Activated CD4-positive, alpha-beta T cell treated with anti-CD3 and anti-CD28 coated beads for 4 hours (primary cell): ENCODE data around the gene CACNB2.
"Not testable (repeated sequence)": the region's sequence is repeated elsewhere in the genome, so short reads cannot be mapped to it uniquely, and the experiment has no call there.

Experiments used
- DNase-seq, 2 donors: peaks; one replicate each; pipeline ENCODE4 v3.0.0-alpha.2; 2020

CACNB2 gene

DNA sequence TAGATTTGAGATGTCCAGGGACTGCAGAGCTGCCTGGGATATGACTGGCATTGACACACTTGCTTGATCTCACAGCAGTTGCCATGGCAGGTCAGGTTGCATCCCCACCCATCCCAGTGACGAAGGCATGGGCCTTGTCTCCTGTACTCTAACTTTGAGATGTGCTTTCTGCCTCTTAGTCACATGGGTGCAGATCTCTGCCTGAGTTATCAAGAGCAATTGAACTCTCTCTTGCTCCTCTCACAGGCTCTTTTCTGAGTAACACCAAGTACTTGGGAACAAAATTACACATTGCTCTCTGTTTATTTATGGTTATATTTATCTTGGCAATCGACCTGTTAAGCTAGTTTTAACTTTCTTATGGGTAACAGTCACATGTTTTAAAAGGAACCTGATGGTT lies 273.8 kb downstream of the CACNB2 start:
- DNase-seq, result no peak

DNA sequence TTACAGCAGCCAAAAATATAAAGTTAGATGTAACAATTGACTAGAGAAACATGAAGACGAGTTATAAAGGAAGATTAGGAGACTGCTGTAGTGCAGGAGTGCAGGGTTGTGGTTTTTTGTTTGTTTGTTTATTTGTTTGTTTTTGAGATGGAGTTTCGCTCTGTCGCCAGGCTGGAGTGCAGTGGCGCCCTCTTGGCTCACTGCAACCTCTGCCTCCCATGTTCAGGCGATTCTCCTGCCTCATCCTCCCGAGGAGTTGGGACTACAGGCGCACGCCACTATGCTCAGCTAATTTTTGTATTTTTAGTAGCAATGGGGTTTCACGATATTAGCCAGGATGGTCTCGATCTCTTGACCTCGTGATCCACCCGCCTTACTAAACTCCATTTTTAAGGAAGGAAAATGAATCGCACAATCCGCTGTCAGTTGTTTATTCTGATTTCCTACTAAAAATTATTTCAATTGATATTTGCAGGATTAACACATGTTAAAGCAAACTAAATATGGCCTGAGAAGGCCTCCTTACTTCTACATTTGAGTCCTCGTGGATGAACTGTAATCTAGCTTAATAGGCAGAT lies 277.8 kb downstream of the CACNB2 start:
- DNase-seq, result no peak

DNA sequence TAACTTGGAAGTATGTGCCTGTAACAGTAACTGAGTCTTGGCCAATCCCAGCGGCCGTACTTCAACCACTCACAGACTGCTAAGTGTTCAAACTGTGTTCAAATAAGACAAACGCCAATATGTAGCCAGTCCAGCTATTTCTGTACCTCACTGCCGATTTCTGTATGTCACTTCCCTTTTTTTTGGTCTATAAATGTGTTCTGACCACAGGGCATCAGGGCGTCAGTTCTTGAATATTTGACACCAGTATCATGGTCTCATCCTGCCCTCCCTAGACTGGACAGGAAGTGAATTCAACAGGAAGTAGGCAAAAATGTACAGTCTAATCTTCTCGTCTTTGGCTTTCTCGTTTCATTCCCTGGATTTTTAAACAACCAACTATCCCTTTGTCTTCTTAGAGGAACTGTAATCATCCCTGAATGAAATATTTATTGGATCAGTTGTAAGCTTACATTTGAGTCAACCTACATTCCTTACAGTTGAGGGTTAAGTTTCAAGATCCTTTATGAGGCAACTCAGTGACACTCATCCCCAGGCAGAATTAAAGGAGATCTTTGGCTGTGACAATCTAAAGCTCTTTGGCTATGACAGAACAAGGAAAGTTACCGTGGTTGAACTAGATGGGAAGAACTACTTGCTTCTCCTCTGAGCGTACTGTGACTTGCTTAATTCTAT lies 278.5 kb downstream of the CACNB2 start:
- no peak for DNase-seq

DNA sequence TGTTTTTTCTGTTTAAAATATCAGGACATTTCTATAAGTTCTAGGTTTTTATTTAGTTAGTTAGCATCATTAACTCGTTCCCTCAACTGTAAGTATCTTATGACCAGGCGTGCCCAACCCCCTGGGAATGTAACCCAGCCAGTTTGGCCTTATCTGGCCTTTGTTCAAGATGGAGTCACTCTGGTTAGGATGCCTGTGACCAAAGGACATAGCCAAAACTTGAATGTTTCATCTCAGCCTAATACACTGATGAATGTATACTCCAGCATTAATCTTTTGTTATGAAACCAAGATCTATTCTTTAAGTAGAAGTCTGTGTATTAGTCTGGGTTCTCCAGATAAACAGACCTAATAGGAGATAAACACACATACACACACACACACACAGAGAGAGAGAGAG lies 279.7 kb downstream of the CACNB2 start:
- DNase-seq, result no peak

DNA sequence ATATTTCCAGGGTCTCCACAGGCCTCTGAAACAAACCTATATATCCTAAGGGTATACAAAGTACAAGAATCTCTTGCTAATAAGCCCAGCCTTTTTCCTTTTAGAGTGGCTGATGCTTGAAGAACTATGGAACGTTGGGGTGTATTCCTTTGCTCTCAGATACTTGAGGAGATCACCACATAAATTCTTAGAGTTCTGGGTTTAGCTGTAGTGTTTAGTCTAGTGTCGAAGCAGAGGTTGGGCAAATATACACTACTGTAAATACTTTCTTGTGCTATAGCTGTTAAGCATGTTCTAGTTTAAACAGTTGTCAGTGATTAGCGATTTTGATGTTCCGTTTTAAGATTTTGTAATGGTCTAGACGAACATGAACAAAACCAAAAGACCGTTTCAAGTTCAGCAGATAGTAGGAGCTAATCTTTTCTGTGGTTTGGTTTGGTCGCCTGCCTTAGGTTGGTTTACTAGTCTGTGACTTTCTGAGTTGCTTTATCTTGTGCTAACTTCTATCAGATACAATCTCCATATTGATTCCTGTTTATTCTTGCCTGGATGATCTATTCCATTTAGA lies 281.6 kb downstream of the CACNB2 start:
- DNase-seq, result no peak

DNA sequence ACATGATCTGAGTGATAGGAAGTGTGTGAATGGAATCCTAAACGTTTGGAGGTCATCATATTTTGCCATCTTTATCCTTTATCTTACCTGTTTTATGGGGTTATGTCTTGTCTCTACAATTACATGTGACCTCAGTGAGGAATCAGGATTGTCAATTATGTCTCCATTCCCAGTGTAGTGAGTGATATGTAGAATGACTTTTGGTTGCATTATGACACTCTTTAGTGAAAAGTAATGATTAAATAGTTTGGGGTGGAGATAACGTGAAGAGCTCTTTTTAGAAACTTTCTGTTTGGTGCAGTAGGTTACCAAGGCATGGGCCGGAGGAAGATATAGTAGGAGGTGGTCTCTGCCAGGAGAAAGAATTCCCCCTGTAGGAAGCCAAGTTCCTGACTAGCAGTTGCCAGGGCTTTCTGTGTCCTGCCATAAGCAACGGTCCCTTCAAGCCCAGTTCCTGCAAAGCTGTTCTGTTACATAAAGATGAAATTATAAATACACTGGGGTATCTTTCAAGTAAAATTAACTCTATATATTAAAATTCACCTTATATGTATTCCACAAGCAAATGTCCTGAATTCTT lies 282.9 kb downstream of the CACNB2 start:
- DNase-seq, result no peak

DNA sequence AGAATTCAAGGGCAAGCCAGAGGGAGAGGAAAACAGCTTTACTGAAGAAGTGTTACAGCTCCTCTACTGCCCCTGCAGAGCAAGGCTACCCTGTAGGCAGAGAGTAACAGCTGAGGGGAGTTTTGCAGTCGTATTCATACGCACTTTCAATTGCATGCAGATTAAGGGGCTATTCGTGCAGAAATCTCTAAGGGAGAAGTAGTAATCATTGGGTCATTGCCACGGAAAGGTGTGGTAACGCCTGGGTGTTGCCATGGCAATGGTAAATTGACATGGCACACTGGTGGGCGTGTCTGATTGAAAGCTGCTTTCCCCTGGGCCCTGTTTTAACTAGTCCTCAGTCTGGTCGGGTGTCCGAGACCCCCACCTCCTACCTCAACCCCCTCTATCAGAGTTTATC lies 284.0 kb downstream of the CACNB2 start:
- DNase-seq, result no peak

DNA sequence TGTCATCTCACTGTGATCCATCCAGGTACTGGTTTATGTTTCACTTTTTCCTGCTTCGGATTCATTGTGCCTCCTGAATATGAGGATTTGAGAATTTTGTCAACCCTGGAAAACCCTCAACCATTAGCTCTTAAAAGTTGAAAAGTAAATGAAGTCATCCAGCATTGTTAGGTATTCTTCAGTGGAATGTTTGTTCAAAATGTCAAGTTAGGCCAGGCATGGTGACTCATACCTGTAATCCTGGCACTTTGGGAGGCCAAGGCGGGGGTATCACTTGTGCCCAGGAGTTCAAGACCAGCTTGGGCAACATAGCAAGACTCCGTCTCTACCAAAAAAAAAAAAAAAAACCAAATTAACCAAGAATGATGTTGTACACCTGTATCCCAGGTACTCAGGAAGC lies 289.1 kb downstream of the CACNB2 start:
- DNase-seq, result no peak

DNA sequence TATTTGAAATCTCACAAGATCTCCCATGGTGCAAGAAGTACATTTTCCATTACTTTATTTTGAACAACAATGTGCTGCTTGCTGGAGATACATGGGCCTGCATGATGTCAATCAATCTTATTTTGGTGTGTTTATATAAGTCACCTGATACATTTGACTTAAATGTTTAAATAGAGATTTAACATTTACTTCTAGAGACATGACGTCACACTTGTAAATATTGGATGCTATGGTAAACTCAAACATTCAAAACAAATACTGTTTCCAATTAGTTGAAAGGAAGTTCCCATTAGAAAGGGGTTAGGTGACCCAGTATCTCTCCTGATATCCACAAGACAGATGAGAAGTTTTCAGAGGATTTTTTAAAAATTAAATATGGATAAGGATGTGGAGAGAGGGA lies 296.7 kb downstream of the CACNB2 start:
- no peak for DNase-seq

DNA sequence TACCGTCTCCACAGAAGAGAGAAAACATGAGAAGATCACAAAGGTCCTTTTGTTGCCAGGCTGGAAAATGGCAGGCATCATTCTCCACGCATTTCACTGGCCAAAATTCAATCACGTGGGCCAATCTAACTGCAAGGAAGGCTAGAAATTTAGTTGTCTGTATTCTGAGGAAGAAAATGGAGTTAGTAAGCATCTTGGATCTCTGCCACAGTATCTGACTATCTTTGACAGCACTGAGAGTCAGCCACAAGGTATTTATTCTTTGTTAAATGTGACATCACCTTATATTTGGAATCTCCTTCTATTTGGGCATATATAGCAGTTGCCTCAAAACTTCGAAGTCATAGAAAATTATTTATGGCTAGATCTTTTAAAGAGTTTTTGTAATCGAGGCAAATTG lies 297.3 kb downstream of the CACNB2 start:
- no peak for DNase-seq

DNA sequence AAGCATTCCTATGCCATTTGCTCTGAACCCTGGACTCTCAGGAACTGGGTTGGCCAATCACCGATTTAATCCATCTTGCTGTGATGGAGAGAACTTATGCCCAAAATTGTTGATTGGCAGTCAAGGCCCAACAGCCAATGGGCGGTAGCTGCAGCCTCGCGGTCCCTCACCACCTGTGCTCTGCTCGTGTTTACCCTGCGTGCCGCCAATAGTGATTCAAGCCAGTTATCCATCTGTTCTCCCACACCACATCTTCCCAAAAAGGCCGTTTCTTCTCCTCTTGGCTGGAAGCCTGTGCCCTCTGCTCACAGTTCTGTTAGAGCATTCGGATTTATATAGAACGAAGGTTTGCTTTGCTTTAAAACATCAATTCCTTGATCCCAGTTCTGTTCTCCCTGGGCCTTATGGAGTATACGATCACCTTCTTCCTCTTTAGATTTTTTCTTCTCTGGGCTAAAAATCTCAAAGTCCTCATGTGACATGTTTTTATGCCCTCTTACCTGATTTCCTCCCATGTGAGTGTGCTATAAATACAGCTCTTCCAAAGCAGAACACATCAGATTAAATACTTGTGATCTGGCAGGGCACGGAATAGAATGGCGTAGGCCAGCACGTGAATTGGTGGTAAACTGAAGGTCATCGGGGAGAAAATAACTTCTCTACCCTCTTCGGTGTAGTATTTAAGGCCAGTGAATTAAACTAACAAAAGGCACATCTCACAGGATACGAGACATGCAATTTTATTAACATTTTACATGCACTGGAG lies 298.3 kb downstream of the CACNB2 start:
- DNase-seq, result no peak

DNA sequence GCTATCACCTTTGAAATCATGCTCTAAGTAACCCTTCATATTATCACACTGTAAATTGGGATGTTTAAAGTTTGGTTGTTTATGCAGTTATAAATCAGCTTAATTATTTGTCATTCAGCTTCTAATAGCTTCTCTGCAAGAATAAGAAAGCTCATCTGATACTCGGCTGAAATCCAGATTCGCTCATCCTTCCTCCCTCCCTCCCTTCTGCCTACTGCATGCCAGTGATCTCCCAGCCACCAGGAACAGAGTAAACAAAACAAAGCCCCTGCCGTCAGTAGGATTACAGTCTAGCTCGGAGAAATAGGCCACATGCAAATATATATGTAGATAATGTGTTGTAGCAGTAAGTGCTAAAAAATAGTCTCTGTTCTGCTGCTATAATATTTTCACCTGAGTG lies 299.4 kb downstream of the CACNB2 start:
- DNase-seq, result no peak

DNA sequence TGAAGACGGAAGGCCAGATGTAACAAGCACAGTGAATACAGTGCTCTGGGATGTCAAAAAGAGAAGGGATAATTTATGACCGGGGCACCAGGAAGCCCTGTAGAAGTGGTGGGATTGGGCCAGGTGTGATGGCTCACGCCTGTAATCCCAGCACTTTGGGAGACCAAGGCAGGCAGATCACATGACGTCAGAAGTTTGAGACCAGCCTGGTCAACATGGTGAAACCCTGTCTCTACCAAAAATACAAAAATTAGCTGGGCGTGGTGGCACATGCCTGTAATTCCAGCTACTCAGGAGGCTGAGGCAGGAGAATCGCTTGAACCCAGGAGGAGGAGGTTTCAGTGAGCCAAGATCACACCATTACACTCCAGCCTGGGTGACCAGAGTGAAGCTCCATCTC lies 305.4 kb downstream of the CACNB2 start:
- DNase-seq, result not testable (repeated sequence)

DNA sequence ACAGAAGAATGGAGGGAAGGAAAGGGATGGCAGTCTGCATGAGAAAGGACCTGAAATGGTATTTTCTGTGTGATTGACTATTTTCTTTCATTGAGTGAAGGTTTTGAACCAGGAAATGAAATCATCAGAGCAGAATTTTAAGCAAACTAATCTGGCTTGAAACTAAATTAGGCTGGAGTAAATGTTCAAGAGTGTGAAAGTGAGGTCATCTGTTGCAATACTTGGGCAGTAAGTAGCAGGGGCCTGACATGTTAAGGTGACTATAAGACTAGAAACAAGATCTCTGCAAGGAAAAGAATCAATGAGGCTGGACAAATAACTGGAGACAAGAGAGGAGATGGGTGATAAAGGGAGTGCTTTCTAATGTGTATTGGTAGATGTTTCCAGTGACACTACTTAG lies 306.0 kb downstream of the CACNB2 start:
- no peak for DNase-seq

DNA sequence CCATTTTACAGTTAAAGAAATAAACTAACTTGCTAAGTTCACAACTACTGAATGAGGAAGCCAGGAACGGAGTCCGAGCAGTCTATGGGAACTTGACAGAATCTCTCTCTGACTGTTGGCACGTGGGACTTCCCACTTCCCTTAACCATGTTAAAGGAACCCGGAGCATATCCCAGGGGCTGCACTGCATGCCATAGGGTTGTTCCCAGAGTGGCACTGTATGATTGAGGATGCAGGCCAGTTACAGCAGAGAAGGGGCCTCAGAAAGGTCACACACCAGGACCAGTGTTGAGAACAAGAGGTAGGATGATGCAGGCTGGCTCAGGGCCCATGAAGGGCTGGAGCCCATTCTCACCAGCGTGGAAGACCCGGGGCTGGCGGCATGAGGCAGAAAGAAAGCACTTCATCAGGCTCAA lies 309.4 kb downstream of the CACNB2 start:
- DNase-seq, result no peak

DNA sequence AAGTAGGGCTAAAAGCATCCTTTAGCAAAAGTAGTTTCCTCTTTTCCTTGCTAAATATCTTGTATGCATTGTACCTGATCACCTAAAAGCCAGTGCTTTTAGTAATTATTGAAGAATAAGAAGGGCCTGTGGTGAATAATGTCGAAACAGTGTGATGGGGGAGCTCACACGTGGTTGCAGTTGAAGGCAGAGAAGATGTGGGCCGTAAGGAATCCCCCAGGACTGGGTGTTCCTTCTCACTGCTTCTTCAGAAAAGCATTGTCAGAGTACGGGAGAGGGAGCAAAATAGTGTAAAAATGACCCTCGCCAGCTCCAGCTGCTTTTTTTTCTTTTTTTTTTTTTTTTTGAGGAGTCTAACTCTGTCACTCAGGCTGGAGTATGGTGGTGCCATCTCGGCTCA lies 310.1 kb downstream of the CACNB2 start:
- no peak for DNase-seq

DNA sequence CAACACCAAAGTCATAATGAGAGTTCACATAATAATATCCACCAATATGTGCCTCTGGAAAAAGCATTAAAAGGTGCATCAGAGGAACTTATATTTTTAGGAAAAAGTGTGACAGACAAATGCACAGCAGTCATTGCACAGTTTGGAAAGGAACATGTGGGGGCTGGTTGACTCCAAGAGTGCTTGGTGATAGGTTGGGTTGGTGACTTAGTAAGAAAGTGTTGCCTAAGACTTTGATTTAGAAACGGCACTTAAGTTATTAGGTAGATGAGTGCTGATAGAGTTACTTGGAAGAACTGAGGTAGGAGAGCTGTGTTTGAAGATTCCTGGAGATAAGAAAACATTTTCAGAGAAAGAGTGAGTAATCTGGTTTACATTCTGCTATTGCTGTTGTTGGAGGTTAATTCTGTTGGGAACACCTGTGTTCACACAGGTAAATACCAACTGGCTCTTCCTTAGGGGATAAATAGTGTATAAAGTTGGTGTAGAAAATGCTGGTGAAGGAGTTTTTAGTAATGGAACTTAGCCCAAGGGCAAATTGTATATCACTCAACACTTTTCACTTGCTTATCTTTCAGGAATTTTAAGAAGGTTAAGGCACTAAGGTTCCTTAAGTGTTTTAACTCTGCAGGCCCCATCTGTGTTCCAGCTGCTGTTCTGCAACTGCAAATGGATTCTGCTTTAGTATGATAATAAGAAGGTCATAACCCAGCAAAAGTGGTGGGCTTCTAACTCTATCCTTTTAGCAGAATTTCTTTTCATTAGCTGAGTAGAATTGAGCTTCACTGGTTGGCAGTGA lies 315.1 kb downstream of the CACNB2 start:
- no peak for DNase-seq

DNA sequence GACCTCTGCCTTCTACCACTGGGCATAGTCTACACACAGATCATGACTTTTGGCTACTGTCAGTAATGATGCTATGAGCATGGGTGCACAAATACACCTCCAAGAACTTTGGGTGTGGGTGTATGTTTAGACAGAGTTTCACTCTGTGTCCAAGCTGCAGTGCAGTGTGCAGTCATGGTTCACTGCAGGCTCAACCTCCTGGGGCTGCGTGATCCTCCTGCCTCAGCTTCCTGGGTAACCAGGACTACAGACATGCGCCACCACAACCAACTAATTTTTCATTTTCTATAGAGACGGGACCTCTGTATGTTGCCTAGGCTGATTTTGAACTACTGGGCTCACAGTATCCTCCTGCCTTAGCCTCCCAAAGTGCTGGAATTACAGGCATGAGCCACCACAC lies 316.8 kb downstream of the CACNB2 start:
- DNase-seq, result no peak

DNA sequence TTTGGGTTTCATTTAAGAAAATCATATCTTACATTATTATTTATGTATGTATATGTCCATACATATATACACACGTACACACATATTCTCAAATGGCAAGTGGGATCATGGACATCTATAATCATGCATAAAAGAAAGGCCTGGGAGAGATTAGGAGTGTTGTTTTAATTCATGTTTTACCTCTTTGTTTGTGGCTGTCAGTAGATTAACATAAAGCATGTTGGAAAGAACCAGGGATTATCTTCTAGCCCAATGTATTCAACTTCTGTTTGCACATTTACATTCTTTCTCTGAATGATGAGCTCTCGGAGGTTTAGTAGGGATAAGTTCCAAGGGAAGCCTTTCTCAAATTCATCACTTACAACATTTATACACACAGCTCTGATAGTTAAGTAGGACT lies 319.8 kb downstream of the CACNB2 start:
- no peak for DNase-seq

DNA sequence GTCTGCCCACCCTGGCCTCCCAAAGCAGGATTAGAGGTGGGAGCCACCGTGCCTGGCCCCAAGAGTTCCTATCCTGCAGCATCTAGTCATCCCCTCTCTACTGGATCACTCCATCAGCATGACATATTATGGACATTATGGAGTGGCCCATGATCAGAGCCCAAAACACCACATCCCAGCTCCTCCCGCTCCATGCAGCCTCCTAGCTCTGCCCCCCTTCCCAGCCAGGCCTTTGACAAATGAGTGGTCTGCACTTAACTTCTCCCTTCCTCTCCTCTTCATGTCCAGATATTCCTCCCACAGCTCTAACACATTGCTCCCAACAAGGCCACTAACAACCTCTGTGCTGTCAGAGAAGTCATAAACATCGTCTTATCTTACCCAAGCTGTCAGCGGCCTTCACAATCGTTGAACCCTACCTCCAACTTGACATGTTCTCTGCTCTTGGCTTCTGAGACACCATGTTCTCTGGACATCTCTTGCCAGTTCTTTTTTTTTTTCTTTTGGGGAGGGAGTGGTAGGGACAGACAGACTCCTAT lies 323.5 kb downstream of the CACNB2 start:
- no peak for DNase-seq

DNA sequence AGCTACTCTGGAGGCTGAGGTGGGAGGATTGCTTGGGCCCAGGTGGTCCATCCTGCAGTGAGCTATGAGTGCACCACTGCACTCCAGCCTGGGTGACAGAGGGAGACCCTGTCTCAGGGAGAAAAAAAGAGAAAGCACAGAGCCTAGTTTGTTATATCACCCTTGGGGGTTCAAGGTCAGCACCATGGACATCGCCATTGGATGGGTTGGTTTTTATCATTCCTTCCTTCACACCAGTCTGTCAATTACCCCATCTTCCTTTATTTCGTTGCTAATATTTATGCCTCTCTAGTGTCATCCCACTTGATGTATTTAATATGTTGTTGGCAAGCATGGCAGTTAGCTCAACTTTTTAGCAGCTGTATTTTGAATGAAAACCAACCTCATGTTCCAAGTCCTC lies 328.9 kb downstream of the CACNB2 start:
- no peak for DNase-seq

DNA sequence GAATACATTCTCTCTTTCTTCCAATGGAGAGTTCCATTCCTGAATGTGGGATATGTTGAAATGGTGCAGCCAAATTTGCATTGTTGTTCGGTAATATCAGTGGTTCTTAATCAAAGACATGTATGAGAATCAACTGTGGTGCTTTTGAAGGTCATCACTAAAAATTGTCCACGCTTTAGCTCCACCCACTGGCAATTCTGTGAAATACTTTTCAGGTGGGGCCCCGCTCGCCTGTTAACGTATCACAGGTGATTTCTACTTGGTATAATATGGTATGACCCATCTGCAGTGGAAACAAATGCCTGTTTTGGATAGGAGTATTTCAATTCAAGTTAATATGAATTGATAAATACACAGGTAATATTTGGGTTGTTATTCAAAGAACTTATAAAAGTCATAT lies 332.8 kb downstream of the CACNB2 start:
- no peak for DNase-seq
